Muscle layer of duodenum (tissue), 2 donors: ENCODE results near the gene ACACB.
A peak's percentile ranks its signal among the peaks of the same experiment; 100 is the strongest.

ENCODE experiments used
- H3K27ac ChIP-seq: one replicate; pipeline ENCODE4 v1.7.0; 2013; ENCODE audit warnings: mild to moderate bottlenecking, low read length
- H3K27me3 ChIP-seq: one replicate; pipeline ENCODE4 v1.7.0; 2013; ENCODE audit warnings: low read depth, mild to moderate bottlenecking, control low read depth, low read length
- H3K36me3 ChIP-seq, 2 donors: one replicate each; pipeline ENCODE4 v1.7.0; 2013; ENCODE audit warnings: low read length in 2 of 2, control low read depth in 1 of 2, mild to moderate bottlenecking in 1 of 2; ENCODE audit not compliant: insufficient read depth in 2 of 2, control insufficient read depth in 1 of 2
- H3K4me1 ChIP-seq, 2 donors: one replicate each; pipeline ENCODE4 v1.7.0; 2013; ENCODE audit warnings: low read length in 2 of 2, mild to moderate bottlenecking in 2 of 2, control low read depth in 1 of 2, moderate library complexity in 1 of 2; ENCODE audit not compliant: insufficient read depth in 2 of 2, control insufficient read depth in 1 of 2
- H3K4me3 ChIP-seq, 2 donors: one replicate each; pipeline ENCODE4 v1.7.0; 2013; ENCODE audit warnings: low read length in 2 of 2, low read depth in 1 of 2, mild to moderate bottlenecking in 1 of 2
- H3K9me3 ChIP-seq, 2 donors: one replicate each; pipeline ENCODE4 v1.7.0; 2013; ENCODE audit warnings: low read length in 2 of 2, control low read depth in 1 of 2, mild to moderate bottlenecking in 1 of 2; ENCODE audit not compliant: control insufficient read depth in 1 of 2
- donor health status: healthy.

Gene ACACB

DNA sequence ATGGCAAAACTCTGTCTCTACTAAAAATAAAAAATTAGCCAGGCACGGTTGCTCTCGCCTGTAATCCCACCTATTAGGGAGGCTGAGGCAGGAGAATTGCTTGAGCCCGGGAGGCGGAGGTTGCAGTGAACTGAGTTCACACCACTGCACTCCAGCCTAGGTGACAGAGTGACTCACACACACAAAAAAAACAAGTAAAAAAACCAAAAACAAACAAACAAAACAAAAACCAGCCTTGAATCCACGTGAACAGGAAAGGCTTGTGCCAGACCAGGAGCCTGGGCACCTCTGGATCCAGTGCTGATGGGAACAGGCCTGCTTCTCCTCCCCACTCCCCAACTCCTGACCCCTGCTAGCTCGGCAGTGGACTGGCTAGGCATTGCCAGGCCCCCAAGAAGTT lies 189.2 kb downstream of the ACACB start:
- Histone ChIP-seq H3K27me3 (peaks cover 6% of the 10 kb centered on the region), H3K36me3 (no peaks in the 10 kb centered on the region), H3K9me3 (no peaks in the 10 kb centered on the region), H3K27ac (no peak overlapping the region), H3K4me3 (no peak overlapping the region), H3K4me1 (peaks cover 0 to 15% of the 10 kb centered on the region in 2 donors)

DNA sequence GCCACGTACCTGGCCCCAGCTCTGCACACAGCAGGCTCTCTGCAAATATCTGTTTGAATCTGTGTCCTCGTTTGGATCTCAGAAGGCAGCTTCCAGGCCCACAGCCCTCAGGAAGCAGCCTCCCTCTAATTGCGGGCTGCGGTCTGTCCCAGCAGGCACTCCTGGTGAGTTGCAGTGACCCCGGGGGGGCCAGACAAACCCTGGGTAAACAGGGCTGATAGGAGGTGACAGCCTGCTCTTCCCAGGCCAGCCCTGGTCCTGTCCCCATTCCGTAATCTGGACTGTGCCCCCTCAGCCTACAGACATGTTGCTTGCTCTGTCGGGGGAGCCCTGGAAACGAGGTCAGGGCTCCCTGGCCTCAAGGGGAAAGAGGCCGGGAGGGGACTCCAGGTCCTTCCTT lies 190.7 kb downstream of the ACACB start:
- H3K27ac ChIP-seq: no peak overlapping the region
- H3K27me3 ChIP-seq: peaks cover 12% of the 10 kb centered on the region
- no peaks in the 10 kb centered on the region for H3K9me3 ChIP-seq
- no peaks in the 10 kb centered on the region for H3K36me3 ChIP-seq
- H3K4me3 ChIP-seq: no peak overlapping the region
- peaks cover 0 to 17% of the 10 kb centered on the region in 2 donors for H3K4me1 ChIP-seq

DNA sequence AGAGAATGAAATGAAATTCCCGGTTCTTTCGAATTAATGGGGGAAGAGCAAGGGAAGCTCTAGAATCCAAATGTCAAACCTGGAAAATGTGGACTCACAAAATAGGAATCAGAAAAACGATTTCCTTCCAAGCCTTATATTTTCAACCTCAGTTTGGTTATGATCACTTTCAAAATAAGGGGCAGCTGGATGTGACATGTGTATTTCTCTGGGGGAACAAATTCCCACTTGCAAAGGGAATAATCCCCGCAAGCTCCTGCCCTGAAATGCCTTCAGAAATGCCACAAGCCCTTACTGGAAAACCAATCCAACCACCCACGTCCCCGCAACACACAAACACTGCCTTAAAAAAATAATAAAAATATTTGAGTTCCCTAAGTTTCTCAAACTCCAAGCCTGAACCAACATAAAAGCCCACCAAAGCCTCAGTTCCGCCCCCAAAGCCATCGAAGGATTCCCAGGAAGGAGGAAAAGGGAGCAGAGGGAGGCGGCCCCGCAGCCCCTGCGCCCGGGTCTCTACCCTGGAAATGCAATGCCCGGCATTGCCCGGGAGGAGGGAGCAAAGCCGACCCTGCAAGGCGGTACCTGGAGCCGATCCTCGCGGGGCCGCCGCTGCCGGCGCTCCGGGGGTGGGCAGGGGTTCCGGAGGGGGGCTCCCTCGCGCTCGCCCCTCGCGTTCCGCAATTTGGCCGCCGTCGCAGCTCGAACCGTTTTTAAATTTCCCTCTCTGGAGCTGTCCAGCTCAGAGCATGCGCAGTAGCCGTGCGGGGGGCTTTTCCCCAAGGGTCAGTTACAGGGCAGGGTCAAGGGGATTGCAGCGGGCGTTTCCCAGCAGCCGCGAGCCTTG lies 192.4 kb downstream of the ACACB start, which contains the start of gene FOXN4:
Gene FOXN4 (minus strand): TSS at position 751 of the 847 bp plus-strand sequence. CDS start 963 bp downstream, outside the sequence.
- Histone ChIP-seq H3K27me3 (peaks cover 12% of the 10 kb centered on the region), H3K4me3 (peak within 1 kb of the TSS; percentile 46 to 62), H3K27ac (no peak within 1 kb of the TSS), H3K4me1 (peaks cover 0 to 17% of the 10 kb centered on the region in 2 donors), H3K36me3 (no peaks in the 10 kb centered on the region), H3K9me3 (no peaks in the 10 kb centered on the region)

DNA sequence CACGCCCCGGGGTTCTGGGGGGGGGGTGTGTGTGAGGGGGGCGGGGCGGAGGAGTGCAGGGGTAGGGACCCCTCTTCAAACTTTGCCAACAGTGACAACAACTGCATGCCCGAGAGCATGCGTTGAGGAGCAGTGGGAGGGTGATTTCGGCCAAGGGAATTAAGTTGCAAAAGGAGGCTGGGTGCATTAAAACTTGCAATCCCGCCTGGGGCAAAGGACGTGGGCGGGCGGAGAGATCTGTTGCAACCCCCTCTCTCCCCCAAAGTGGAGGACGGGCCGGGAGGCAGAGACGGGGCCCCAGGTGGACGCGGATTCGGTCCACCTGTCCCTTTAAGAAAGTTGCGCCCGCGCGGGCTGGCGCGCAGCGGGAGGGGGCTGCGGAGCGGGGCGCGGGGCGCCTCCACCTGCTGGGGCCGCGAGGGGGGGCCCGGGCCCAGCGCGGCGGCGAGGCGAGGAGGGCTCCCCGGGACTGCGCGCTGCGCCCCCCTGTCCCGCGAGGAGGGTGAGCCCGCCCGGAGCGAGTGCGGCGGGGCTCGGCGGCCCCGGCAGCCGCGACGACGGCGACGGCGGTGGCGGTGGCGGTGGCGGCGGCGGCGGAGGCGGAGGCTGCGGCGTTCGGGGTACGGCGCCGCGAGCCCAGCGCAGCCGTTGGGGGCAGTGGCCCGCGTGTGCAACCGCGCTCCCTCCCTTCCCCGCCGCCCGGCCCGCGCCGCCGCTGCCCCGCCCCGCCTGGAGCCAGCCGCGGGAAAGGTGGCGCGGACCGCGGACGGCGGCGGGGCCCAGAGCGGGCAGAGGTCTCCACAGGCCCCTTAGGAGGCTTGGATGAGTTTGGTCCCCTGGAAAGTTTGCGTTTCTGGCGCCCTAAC lies 193.2 kb downstream of the ACACB start:
- Histone ChIP-seq H3K4me1 (peaks cover 0 to 17% of the 10 kb centered on the region in 2 donors), H3K27me3 (peaks cover 12% of the 10 kb centered on the region), H3K36me3 (no peaks in the 10 kb centered on the region), H3K4me3 (peak overlapping the region; percentile 46 to 62), H3K27ac (no peak overlapping the region), H3K9me3 (no peaks in the 10 kb centered on the region)

DNA sequence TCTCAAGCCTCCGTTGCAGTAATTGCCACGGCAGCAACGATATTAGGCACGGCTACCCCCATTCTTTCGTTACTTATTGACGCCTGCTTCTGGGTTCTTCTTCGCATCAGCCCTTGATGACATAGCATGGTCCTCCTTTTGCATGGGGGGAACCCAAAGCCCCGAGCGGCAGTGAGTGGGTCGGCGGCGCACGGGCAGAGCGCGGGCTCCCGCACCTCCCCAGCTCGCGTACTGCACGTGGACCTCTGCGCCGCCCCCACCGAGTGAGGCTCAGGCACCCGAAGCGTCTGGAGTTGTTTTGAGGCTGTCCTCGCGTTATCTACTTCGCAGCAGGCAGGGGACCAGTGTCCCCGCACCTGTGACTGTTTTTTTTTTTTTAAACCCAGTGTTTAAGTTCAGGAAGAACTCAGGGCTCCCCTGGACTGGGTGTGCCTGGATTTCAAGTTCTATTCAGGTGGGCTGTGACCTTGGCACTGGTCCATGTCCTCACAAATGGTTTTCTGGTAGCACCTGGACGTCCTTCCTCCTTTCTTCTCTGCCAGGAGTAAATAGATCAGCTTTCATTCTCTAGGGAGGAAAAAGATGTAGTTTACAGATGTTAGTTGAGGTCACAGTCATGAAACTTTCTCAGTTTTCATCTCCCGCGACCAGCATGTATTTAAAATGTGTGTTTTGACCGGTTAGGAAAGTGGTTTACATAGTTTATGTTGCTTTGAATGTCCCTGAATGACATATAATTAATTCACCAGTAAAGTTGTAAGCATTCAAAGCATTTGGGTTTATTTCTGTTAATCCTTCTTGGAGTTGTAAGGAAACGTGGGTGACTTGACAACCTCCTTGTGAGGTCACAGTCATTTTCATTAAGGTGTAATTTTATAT lies 194.1 kb downstream of the ACACB start:
- peak overlapping the region; percentile 46 to 62 for H3K4me3 ChIP-seq
- H3K27ac ChIP-seq: no peak overlapping the region
- no peaks in the 10 kb centered on the region for H3K9me3 ChIP-seq
- H3K36me3 ChIP-seq: no peaks in the 10 kb centered on the region
- H3K27me3 ChIP-seq: peaks cover 12% of the 10 kb centered on the region
- peaks cover 0 to 17% of the 10 kb centered on the region in 2 donors for H3K4me1 ChIP-seq
